Heart left ventricle (tissue), 13 donors: ENCODE measurements around the gene TGFBR2.

ENCODE experiments used
- CTCF ChIP-seq, 12 donors: fragments of 200-600 bp; sonication (generic) in 4 of 12; IDR thresholded peaks; one replicate each; pipeline versions ENCODE4 v1.5.0 to v1.8.0; 2018 to 2022; ENCODE audit warnings: antibody characterized with exemption in 12 of 12, mild to moderate bottlenecking in 5 of 12
- POLR2A ChIP-seq, 2 donors: fragments of 450-650 bp; IDR thresholded peaks; one replicate each; pipeline ENCODE4 v1.6.1; 2017; ENCODE audit warnings: antibody characterized with exemption in 2 of 2, mild to moderate bottlenecking in 2 of 2, moderate library complexity in 2 of 2
- donor health status: ischemic (EF 13 %, LVEDD 7.1; RV severe dilation, severe dysfunction).
- donor health status: DM: no; HTN: yes; CAD: no.
- donor health status: DM: no; HTN: no; CAD: no.
- donor health status: ischemic (EF 25% LVEDD 6.9; RV normal size, moderate dysfunction).
- donor health status: ischemic (EF 25% LVEDD 5.7; RV mildly dilated, moderate dysfunction).
- donor health status: ischemic (EF 35%, LVEDD 5.7; RV mildly dilated, moderate dysfunction).
- donor health status: nonischemic (EF 11% LVEDD 7.7; RV severe dilation, severe dysfunction).
- donor health status: DM: yes; HTN: yes; CAD: no.
- donor health status: PGD.
- donor health status: ischemic (EF 29% LVEDD 5.4; RV normal size, mild dysfunction).
- donor health status: nonischemic (EF 23%, LVEDD 6.1; RV moderate dilation, normal function).

DNA sequence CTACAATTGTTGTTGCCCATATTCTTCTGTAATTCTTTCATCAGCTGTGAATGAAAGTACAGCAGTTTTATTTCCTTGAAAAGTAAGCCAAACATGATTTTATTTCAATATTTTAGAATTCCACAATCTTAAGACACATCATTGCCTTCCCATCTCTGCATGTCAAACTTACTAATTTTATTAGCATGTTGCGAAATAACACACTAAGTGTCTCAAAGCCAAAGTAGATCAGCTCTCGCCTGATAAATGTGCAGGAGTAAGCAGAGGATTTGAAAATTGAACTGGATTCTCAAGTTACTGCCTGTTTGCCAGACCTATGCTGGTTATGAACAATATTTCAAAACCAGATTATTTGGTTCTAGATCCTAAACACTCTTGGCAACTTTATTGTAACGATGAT is 25.7 kb downstream of the TGFBR2 start:
- TF ChIP-seq CTCF (IDR thresholded peaks at IDR 0.05) (no peak), POLR2A (IDR thresholded peaks at IDR 0.05) (no peak)
